Left renal pelvis (tissue), 4 donors: ENCODE measurements around the gene SFXN2. TPM values are rescaled to one million over a fixed set of nuclear protein-coding genes. Genes with fewer than 3 reads are reported as not detected.

Source experiments
- DNase-seq, 4 donors: peaks; one replicate each; pipeline ENCODE4 v3.0.0-alpha.2; 2013; ENCODE audit warnings: low read depth in 4 of 4, low spot score in 3 of 4
- polyA plus RNA-seq, 4 donors: library from polyadenylated mRNA; unstranded; fragments of 120-200 nt; gene quantifications; one replicate each; pipeline ENCODE4 v1.2.1, GENCODE V29; 2013; ENCODE audit not compliant: insufficient read length in 4 of 4

The SFXN2 gene
- polyA plus RNA-seq, 4 donors: 8.3 to 63.1 (median 50.1) TPM

GRCh38 chr10:102773320-102773719 lies 58.9 kb downstream of the SFXN2 start:
- DNase-seq: no peak

DNA sequence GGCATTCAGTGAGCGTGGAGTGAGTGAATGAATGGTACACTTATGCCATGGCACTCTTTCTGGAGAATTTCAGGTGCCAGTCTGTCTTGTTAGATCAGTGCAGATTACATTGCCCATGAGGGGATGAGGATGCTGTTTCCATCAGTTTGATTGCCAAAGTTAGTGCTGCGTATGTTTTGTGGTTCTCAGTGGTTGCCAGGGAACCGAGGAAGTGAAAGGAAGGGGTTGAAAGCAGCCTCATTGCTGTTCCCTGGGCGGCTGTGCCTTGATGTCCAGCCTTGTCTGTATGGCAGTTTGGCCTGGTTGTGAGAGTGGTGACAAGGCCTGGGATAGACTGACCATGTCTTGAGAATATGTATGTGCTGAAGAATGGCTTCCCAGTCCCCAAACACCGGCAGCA lies 59.5 kb downstream of the SFXN2 start:
- no peak for DNase-seq

GRCh38 chr10:102775201-102775934 lies 60.9 kb downstream of the SFXN2 start:
- DNase-seq: no peak

DNA sequence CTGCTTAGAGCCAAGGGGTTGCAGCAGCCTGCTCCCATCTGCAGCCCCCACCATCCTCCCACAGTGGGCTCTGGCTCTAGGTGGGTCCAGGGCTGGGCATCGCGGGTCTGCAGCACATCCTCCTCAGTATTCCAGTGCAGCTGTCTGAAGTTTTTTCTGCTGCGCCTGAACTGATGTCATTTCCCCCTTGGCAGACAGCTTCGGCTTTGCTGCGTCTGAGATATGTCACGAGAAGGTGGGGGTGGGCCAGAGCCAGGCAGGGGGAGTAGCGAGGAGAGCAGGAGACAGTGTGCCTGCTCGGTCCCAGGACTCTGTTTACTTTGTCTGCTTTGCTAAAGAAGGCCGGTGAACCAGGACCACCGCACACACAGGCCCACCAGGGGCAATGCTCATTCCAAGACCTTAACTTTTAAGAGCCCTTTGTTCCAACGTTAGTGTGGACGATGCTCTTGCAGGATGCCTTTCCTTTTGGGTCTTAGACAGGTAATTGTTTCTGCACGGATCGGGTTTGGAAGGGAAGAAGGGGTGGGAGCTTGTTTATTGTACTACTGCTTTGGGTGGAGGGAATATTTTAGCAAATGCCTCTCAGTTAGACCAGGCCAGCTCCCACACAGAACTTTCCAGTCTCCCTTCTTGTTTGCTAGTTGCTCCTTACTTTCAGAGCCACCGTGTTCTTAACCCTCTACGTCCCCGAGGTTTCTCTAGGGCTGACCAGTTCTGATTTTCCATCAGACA lies 61.7 kb downstream of the SFXN2 start:
- peak; percentile 75 to 79 (median 78) for DNase-seq

DNA sequence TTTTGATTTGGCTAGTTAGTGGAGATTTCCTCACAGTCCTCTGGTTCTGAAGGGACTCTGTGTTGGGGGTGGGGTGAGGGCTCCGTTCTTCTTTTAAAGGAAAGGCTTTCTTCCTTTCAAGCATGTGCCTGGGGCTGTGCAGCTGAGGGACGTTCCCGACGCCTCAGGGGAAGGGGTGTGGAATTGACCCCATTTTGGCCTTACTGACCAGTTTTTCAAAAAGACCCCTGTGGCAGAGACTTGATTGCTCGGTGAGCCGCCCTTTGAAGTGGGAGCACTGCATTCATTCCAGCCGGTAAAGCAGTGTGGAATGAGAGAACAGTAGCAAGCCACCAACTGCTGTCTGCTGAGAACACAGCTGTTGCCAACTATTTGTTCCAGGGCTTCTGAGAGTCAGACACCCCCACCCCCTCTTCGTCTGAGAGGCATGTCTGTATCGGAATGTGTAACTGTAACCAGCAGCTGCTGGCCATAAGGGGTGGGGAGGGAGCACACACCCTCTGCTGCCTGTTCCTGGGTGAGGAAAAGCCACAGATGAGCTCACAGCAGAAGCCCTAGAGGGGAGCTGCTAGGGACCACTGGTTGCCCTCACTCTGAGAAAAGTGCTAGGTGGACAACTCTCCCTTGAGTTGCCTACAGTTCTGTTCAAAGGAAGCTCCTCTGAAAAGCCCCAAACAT lies 62.5 kb downstream of the SFXN2 start:
- peak in 3 of 4 donors; percentile 77 to 88 (median 81) for DNase-seq

DNA sequence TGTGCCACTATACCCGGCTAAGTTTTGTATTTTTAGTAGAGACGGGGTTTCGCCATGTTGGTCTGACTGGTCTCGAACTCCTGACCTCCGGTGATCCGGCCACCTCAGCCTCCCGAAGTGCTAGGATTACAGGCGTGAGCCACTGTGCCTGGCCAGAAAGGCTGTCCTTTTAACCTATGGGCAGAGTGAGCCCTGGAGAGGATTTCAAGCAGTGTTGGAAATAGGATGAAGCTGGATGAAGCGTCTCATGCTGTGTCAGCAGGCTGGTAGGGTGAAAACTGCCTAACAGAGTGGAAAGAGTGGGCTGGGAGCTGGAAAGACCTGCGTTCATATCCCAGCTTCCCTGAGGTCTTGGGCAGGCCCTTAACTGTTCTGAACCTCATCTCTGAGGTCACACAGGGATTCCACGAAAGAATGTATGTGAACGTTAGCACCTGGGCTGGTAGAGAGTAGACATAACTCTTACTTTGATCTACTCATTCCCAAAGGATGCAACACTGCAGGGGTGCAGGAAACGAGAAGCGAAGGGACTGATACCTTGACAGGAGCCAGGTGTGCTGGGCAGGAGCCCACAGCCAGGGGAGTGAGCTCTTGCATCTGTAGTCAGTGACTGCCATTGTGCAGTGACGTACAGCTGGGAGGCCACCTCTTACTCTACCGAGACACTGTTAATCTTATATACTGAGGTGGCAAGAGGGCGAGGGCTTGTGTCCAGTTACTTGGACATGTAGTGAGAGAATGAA lies 63.4 kb downstream of the SFXN2 start:
- no peak for DNase-seq

GRCh38 chr10:102778781-102779180 lies 64.3 kb downstream of the SFXN2 start:
- no peak for DNase-seq

- DNase-seq: no peak
Measured at GRCh38 chr10:102779680-102780526, 65.5 kb downstream of the SFXN2 start.

GRCh38 chr10:102780527-102780808 lies 66.0 kb downstream of the SFXN2 start:
- DNase-seq: no peak

- no peak for DNase-seq
Measured at GRCh38 chr10:102781090-102781920, 66.9 kb downstream of the SFXN2 start.

DNA sequence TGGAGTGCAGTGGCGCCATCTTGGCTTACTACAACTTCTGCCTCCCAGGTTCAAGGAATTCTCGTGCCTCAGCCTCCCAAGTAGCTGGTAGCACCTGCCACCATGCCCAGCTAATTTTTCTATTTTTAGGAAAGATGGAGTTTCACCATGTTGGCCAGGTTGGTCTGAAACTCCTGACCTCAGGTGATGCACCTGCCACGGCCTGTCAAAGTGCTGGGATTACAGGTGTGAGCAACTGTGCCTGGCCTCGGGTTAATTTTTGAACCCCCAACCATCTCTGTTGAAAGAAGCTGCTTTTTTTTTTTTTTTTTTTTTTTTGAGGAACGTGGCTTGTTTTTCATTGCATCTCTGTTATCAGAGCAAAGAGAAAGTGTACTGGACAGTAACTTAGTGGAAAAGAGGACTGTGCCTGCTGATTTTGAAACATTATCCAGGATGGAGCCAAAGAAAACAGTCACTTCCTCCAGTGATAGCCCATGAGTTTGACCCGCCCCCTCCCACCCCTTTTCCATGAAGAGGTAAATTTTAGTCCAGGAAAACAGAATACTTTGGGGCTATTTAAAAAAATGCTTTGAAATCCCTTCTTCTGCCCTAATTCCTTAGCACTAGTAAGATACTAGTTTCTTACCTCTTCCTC lies 67.6 kb downstream of the SFXN2 start:
- DNase-seq: no peak

GRCh38 chr10:102782673-102783551 lies 68.5 kb downstream of the SFXN2 start:
- DNase-seq: no peak

DNA sequence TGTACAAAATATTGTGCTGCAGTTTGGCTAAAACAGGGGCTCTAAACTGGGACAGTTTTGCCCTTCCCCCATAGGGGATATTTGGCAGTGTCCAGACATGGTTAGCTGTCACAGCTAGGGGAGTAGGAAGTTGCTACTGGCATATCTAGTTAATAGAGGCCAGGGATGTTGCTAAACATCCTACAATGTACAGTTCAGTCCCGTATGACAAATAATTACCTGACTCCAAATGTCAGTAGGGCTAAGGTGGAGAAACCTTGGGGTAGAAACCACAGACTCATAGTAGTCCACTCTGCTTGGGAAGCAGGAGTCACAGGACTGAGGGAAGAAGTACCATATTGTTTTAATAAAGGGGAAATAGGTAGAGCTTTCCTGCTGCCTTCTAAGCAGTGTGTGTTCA lies 69.1 kb downstream of the SFXN2 start:
- DNase-seq: no peak

DNA sequence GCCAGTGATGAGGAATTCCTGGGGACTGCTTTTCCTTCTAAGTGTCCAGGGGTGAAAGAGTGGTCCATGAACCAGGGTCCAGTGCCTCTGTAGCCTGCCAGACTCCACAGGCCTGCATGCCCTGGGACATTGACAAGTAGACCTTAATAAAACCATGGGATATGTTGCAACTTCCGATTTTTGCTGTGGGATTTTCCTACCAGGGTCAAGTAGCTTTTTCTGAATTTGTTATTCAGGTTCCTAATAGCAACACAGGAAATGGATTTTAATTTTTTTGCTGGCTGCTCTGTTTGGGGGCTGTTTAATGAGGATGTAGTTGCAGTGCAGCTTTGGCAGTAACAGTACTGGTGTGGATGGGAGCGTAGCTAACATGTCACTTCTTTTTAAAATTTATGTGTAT lies 71.4 kb downstream of the SFXN2 start:
- no peak for DNase-seq

DNA sequence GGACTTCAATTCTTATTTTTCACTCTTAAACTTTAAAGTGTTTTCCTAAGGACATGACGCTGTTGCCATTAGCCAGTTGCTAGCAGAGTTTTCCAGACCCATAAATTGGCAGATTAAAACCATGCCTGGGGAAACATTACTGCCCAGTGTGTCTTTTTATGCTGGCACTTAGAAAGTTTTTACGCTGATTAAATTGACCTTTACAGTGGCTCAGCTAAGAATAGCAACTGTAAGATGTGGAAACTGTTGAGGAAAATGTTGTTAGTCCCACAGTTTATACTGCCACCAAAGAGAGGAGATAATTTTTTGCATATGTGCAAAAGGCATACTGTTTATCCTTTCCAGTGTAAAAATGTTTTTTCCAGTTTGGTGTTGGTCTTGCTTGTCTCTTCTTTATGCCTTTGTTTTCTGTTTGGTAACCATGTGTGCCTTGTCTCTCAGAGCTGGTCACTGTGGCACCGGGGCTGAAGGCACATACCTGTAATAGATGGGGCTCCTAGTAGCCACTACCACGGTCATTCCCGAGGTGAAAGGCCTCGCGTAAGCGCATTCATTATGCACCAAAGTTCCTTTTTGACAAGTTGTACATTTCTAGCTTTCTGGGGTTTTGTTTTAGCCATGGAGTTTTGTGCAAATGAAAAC lies 77.4 kb downstream of the SFXN2 start:
- no peak for DNase-seq
